ENCODE results near the gene HELZ. TPM values are rescaled to one million over a fixed set of nuclear protein-coding genes. Genes with fewer than 3 reads are reported as not detected.

HELZ gene
- total RNA-seq, 1 donor from 2014 or later: 53.4 TPM

- H2AFZ ChIP-seq (ENCODE audit: low read depth, low read length): no peak overlapping the region
- no peaks in the 10 kb centered on the region for H3K9me3 ChIP-seq (ENCODE audit: insufficient read depth, low read depth, low read length)
- no peak for FAIRE-seq
- no peak overlapping the region for H3K27ac ChIP-seq (ENCODE audit: low read depth, low read length)
- no peaks in the 10 kb centered on the region for H3K79me2 ChIP-seq (ENCODE audit: insufficient read depth, low read length)
- no peak overlapping the region for H3K9ac ChIP-seq (ENCODE audit: low read length)
- H3K4me3 Mint-ChIP-seq (ENCODE audit: unreplicated experiment): no peak overlapping the region
- DNase-seq (ENCODE audit: low read depth): no peak
- TF ChIP-seq EZH2 (IDR thresholded peaks at IDR 0.05; ENCODE audit: insufficient read depth, low read length) (no peak), CTCF (IDR thresholded peaks at IDR 0.05; ENCODE audit: insufficient read depth, low read depth, low read length) (no peak)
- no peak overlapping the region for H3K4me2 ChIP-seq (ENCODE audit: low read length)
- H3K4me1 Mint-ChIP-seq (ENCODE audit: low read depth, unreplicated experiment): no peaks in the 10 kb centered on the region
- H3K4me1 ChIP-seq (ENCODE audit: insufficient read depth, low read length): no peaks in the 10 kb centered on the region
- no peak overlapping the region for H3K27ac Mint-ChIP-seq (ENCODE audit: unreplicated experiment)
- peaks cover 3% of the 10 kb centered on the region for H3K9me3 Mint-ChIP-seq (ENCODE audit: unreplicated experiment)
- no peaks in the 10 kb centered on the region for H3K36me3 ChIP-seq (ENCODE audit: insufficient read depth, low read length)
- H4K20me1 ChIP-seq (ENCODE audit: insufficient read depth, low read length): no peaks in the 10 kb centered on the region
- peaks cover 2% of the 10 kb centered on the region for H3K36me3 Mint-ChIP-seq (ENCODE audit: low read depth, unreplicated experiment)
- H3K27me3 ChIP-seq (ENCODE audit: insufficient read depth, low read length): no peaks in the 10 kb centered on the region
- no peak overlapping the region for H3K4me3 ChIP-seq (ENCODE audit: insufficient read depth, low read depth, low read length)
- H3K27me3 Mint-ChIP-seq (ENCODE audit: low read depth, unreplicated experiment): peaks cover 17% of the 10 kb centered on the region
Observed at GRCh38 chr17:67056746-67057490, 188.1 kb downstream of the HELZ start.

GRCh38 chr17:67055811-67056745 lies 188.9 kb downstream of the HELZ start:
- Mint-ChIP-seq H3K4me1 (ENCODE audit: low read depth, unreplicated experiment) (no peaks in the 10 kb centered on the region), H3K27me3 (ENCODE audit: low read depth, unreplicated experiment) (peaks cover 21% of the 10 kb centered on the region), H3K4me3 (ENCODE audit: unreplicated experiment) (no peak overlapping the region), H3K36me3 (ENCODE audit: low read depth, unreplicated experiment) (no peaks in the 10 kb centered on the region), H3K27ac (ENCODE audit: unreplicated experiment) (no peak overlapping the region), H3K9me3 (ENCODE audit: unreplicated experiment) (peaks cover 3% of the 10 kb centered on the region)
- Histone ChIP-seq H3K27ac (ENCODE audit: low read depth, low read length) (no peak overlapping the region), H3K4me1 (ENCODE audit: insufficient read depth, low read length) (no peaks in the 10 kb centered on the region), H4K20me1 (ENCODE audit: insufficient read depth, low read length) (no peaks in the 10 kb centered on the region), H3K36me3 (ENCODE audit: insufficient read depth, low read length) (no peaks in the 10 kb centered on the region), H3K79me2 (ENCODE audit: insufficient read depth, low read length) (no peaks in the 10 kb centered on the region), H3K4me3 (ENCODE audit: insufficient read depth, low read depth, low read length) (no peak overlapping the region), H3K27me3 (ENCODE audit: insufficient read depth, low read length) (no peaks in the 10 kb centered on the region), H2AFZ (ENCODE audit: low read depth, low read length) (no peak overlapping the region), H3K9me3 (ENCODE audit: insufficient read depth, low read depth, low read length) (no peaks in the 10 kb centered on the region), H3K4me2 (ENCODE audit: low read length) (no peak overlapping the region), H3K9ac (ENCODE audit: low read length) (no peak overlapping the region)
- DNase-seq (ENCODE audit: low read depth) (no peak), FAIRE-seq (no peak)
- no peak for TF ChIP-seq CTCF (IDR thresholded peaks at IDR 0.05; ENCODE audit: insufficient read depth, low read depth, low read length)
- no peak for TF ChIP-seq EZH2 (IDR thresholded peaks at IDR 0.05; ENCODE audit: insufficient read depth, low read length)
